HG02981 (cell line): Measurements from ENCODE around the gene PACS1.
"Not testable (repeated sequence)": the region's sequence is repeated elsewhere in the genome, so short reads cannot be mapped to it uniquely, and the experiment has no call there.

Experiments used
- ATAC-seq: cut with Tn5 transposase; IDR thresholded peaks from one replicate; pipeline ENCODE4 v1.9.1; 2021; ENCODE audit warnings: mild to moderate bottlenecking, moderate library complexity; ENCODE audit not compliant: unreplicated experiment

Gene PACS1

DNA sequence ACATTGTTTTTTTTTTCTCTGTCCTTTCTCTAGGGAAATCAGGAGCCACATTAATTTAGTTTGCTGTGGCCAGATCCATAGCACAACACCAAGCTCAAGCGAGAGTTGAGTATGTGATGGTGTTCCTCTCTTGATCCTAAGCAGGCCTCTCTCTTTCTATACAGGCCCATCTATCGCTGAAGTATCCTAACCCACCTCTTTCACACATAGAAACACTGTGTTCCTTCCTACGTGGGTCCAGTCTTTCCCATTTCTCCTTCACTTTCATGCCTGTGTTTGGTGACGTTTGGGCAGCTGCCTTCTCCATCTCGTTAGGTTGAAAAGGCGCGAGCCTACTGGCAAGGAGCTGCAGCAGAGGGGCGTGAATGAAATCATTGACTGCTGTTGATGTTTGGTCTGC is 2.4 kb downstream of the PACS1 start:
- ATAC-seq: no peak

DNA sequence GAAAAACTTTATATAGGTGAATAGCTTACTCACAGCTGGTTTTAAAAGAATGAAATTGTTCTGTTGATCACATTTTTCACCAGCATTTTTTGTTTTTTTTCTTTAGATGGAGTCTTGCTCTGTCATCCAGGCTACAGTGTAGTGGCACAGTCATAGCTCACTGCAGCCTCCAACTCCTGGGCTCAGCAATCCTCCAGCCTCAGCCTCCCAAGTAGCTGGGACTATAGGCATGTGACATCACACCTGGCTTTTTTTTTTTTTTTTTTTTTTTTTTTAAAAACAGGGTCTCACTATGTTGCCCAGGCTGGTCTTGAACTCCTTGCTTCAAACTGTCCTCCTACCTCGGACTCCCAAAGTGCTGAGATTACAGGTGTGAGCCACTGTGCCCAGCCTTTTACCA is 3.6 kb downstream of the PACS1 start:
- no peak for ATAC-seq

DNA sequence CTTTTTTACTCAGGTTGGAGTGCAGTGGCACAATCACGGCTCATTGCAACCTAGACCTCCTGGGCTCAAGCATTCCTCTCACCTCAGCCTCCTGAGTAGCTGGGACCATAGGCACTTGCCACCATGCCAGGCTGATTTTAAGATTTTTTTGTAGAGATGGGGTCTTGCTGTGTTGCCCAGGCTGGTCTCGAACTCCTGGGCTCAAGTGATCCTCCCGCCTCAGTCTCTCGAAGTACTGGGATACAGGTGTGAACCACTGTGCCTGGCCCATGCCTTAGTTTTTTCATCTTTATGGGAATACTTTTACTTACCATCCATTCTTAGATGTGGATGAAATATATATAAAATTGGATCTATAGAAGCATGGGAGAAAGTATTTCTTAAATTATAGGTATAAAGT is 5.2 kb downstream of the PACS1 start:
- ATAC-seq: no peak

DNA sequence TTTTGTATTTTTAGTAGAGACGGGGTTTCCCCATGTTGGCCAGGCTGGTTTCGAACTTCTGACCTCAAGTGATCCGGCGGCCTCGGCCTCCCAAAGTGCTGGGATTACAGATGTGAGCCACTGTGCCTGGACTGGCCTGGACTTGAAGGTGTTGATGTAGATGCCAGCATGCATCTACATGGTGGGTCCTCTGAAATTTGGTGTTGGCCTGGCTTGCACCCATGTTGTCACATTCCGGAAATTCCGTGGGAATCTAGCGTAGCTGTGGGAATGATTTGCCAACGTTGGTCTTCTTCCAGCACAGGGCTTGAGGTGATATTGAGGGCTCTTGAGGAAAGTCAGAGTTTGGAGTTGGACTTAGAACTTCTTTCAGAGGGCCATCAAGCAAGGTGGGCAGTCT is 6.5 kb downstream of the PACS1 start:
- ATAC-seq: no peak

DNA sequence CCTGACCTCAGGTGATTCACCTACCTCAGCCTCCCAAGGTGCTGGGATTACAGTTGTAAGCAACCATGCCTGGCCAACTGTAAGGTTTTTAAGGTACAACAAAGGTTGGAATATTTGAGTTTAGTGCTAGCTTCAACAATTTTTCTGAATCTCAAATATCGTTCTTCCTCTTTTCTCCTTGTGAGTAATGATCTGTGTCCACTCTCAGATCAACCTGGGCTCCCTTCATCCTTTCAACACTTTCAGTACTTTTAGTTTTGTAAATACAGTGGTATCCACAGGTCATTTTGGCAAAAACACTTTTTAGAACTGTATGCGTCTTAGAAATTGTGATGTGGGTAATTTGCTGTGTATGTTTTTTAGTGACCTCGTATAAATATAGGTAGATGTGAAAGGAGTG is 7.9 kb downstream of the PACS1 start:
- no peak for ATAC-seq

DNA sequence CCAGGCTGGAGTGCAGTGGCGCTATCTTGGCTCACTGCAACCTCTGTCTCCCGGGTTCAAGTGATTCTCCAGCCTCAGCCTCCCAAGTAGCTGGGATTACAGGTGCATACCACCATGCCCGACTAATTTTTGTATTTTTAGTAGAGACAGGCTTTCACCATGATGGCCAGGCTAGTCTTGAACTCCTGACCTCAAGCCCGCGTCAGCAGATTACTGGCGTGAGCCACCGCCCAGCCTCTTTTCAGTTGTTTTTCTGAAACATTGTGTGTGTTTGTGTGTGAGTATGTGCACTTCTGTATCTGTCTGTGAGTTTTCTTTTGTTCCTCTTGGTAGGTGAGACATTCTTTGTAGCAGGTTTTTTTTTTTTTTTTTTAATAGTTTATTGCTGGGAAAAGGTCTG is 8.9 kb downstream of the PACS1 start:
- not testable (repeated sequence) for ATAC-seq

DNA sequence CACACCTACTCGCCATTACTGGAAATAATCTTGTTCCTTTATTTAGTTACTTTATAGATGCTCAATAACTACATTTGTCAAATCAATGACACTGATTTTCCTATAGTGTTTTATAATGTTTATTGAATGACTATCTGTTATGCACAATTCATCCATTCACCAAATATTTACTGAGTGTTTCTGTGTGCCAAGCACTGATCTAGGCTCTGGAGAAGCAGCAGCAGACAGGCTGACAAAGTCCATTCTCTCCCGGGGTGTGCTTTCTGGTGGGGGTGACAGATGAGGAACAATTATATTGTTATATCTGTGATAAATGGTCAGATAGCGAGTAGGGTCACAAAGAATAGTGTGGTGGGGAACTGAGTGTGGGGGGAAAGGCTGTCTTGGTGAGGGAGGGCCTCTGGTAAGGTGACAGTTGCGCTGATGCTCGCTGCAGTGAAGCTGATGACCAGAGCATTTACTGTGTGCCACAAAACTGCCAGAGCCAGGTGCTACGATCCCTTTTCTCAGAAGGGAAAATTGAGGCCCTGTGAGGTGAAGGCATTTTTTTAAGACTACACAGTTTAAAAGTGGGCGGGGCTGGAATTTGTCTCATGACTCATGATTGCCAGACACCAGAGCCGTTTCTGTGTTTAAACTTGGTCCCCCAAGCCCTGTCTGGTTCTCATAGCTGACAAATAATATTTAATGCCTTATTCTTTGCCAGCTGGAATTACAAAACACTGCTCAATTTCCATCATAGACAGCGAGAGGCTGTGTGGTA is 10.2 kb downstream of the PACS1 start:
- ATAC-seq: no peak

DNA sequence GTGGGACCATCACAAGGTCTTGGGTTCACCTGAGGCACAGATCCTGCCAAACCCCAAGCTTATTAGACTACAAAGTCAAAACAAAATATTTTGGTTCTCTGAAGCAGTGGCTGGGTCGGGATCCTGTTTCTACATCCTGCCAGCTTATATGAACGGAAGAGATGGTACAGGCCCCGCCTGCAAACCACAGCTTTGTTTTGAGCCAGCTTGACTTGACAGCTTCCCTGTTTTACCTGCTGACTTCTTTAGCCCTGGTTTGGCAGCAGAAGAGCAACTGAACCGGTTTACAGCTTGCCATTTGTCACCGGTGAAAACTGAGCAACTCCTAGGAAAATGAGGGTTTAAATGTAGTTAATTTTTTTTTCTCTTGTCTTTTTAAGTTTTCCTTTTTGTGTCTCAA is 11.4 kb downstream of the PACS1 start:
- ATAC-seq: peak; percentile 59

DNA sequence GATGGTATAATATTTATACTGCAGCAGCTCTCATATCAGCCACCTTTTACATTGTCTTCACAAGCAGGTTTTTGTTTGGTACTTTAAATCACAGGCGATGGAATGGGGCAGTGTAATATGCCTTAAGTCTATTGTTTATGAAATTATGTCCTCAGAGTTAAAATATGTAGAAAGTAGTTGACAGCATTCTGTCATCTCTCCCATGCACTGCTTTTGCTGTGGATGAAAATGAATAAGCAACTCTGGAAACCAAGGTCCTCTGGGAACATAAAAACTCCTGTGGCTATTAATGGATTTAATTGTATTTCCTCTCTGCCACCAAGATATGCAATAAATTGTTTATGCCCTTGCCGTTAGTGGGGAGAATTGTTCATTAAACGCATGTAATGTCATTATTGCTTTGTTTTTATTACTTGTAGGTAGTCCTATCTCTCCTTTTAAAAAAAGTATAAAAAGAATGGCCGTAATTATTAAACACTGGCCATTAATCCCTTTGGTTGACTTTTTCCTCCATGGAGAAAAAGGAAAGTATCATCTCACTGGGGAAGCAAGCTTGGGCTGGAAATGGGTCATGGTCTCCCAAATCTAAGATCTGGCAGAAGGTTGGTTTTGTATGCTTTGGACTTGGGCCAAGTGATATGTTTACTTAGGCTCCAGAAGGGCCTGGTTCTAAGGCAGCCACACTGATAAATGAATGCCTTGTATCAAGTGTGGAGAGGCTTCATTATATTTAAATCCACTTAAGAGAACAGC is 13.1 kb downstream of the PACS1 start:
- no peak for ATAC-seq

DNA sequence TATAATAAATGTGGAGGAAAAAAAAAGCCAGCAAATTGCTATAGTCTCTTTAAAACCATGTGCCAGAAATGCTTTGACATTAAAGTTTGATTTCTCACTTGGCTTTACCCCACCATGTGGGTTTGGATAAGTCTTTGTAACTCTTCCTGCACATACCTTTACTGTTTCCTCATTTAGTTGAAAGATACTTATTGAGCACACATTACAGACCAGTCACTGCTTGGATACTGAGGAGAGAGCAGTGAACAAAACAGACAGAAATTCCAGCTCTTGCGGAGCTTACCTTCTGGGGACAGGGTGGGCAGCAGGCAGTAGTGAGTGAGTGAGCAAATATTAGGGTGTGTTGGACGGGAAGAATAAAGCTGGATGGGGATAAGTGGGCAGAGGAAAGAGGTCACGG is 13.7 kb downstream of the PACS1 start:
- no peak for ATAC-seq

DNA sequence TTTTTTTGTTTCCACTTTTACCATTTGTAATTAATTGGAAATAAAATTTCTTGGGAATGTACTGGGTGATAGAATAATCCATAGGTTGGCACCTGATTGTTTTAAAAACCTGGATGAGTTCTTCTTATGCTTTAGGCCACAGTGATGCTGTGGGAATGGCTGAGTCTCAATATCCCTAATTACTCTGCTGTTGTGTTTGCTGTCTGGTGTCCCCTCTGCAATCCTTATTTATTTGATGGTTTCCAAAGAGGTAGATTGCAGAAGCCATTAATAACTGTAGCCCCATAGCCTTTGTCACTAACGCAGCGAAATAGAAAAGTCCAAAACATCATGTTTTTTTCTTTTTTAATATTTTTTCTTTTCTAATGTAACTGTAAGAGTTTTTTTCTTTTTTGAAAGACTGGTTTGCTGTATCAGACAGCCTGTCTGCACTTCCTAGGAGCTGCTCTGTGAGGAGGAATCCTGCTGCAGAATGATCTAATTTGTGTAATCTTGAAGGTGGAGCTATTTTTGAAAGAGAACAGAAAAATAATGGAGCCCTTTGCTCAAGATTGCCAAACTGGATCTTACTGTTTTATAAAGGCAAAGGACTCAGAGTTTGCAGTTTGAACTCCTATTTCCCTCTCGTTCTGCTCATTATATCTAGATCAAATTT is 14.9 kb downstream of the PACS1 start:
- ATAC-seq: no peak

DNA sequence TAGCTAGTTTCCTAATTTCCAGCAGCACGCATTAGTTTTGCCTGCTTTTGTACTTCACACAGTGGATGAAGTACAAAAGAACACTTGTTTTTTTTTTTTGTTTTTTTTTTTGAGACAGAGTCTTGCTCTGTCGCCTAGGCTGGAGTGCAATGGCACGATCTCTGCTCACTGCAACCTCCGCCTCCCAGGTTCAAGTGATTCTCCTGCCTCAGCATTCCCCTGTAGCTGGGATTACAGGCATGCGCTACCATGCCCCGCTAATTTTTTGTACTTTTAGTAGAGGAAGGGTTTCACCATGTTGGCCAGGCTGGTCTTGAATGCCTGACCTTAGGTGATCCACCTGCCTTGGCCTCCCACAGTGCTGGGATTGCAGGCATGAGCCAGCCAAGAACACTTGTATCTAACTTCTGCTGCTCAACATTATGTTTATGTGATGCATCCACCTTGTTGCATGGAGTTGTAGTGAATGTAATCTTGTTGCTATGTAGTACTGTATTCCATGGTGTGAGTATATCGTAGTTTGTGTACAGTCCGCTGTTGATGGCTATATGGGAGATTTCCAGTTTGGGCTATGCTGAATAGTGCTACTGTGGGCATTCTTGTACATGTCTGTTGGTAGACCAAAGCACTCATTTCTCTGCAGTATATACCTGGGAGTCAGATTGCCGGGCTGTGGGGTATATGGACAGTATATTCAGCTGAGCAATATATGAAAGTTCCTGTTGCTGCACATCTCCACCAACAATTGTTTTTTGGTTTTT is 17.3 kb downstream of the PACS1 start:
- ATAC-seq: no peak

DNA sequence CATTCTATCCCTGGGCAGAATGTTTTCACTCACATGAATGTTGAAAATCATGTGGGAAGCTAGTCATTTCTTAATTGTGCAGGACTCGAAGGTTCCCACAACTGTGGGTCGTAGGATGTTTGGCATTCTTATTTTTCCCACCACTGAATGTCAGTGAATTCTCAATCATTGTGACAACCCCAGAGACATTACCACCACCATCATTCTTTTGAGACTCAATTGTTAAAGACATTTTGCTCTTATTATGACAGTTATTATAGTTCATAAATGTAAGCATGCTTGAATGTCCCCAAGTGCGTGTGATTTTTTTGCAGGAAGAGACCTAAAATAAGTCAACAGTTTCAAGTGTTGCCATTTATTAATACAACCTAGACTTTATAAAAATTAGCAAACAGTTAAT is 19.0 kb downstream of the PACS1 start:
- no peak for ATAC-seq

DNA sequence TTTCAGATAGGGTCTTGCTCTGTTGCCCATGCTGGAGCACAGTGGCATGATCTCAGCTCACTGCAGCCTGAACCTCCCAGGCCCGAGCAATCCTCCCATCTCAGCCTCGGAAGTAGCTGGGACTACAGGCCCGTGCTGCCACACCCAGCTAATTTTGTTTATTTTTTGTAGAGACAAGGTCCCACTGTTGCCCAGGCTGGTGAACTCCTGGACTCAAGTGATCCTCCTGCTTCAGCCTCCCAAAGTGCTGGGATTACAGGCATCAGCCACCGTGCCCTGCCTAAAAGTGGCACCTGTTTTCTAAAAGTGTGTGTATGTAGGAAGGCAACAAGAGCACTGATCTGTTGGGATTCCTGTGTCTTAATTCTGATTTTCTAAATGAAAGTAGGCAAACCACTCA is 20.2 kb downstream of the PACS1 start:
- no peak for ATAC-seq

DNA sequence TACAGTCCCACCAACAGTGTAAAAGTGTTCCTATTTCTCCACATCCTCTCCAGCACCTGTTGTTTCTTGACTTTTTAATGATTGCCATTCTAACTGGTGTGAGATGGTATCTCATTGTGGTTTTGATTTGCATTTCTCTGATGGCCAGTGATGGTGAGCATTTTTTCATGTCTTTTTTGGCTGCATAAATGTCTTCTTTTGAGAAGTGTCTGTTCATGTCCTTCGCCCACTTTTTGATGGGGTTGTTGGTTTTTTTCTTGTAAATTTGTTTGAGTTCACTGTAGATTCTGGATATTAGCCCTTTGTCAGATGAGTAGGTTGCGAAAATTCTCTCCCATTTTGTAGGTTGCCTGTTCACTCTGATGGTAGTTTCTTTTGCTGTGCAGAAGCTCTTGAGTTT is 22.1 kb downstream of the PACS1 start:
- not testable (repeated sequence) for ATAC-seq

DNA sequence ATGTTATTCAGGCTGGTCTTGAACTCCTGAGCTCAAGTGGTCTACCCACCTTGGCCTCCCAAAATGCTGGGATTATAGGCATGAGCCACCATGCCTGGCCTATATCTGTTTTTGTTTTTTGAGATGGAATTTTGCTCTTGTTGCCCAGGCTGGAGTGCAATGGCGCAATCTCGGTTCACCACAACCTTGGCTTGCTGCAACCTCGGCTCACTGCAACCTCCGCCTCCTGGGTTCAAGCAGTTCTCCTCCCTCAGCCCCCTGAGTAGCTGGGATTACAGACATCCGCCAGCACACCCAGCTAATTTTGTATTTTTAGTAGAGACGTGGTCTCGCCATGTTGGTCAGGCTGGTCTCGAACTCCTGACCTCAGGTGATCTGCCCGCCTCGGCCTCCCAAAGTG is 29.7 kb downstream of the PACS1 start:
- not testable (repeated sequence) for ATAC-seq

DNA sequence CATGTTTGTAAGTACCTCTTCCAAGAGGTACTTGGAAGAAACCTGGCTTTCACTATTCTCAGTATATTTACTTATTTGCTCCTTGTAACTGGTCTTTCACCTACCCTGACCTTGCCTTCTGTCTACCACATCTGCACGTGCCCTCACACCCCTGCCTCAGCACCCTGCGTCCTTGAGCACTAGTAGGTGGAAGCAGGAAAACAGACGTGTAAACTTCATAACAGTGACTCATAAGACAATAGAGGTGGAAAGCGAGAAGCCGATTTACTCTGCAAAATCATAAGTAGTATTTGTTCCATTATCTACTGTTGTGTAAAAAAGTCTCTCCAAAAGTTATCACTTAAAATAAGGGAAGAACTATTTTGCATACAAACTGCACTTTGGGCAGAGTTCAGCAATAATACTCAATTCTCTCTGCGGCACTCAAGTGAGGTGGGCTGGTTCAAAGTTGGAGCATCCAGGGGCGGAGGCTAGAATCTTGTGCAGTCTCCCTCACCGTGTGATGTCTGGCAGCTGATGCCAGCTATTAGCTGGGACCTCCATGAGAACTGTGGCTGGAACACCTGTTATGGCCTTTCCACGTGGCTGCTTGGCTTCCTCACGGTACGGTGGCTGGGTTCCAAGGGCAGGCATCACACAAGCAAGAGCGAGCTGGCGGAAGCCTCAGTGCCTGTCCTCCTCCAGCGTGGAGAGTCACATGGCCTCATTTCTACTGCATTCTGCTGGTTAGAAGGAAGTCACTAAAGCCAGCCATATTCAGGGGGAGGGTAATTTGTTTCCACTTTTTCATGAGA is 30.4 kb downstream of the PACS1 start:
- peak; percentile 48 for ATAC-seq

DNA sequence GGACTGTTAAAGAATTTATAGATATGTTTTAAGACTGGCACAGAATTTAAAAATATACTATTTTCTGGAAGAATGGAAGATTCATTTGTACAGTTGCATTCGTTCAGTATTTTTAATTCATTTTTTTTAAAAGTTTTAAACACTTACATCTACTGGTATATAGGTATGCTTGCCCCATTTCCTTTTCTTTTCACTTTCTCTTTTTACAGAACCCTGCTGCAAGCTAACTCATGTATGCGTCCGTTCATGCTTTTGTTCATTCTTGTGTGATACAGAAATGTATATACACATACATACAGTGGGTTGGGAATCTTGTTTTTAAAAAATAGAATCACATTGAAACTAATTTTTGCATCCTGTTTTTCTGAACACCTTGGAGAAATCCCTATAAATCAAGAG is 31.0 kb downstream of the PACS1 start:
- ATAC-seq: peak; percentile 13

DNA sequence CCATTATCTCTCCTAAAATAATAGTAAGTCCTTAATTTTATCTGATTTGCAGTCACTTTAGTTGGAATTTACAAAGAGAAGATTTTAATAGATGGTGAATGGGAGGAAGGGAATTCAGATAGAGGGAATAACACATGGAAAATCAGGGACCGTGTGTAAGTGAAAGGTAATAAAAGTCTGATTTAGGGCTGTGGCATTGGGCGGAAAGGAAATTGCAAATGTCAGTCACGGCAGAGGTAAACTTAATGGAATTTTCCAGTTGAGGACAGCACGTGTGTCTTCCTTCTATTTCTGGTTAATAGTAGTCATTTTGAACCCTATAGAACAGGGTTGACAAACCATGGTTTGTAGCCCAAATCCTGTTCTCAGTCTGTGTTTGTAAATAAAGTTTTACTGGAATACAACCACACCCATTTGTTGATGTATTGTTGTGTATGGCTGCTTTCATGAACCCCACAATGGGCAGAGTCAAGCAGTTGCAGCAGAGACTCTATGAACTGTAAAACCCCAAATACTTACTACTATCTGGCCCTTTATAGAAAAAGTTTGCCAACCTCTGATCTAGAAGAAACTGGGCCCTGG is 34.1 kb downstream of the PACS1 start:
- ATAC-seq: no peak
